ENCODE results near the gene LRRK1.

DNA sequence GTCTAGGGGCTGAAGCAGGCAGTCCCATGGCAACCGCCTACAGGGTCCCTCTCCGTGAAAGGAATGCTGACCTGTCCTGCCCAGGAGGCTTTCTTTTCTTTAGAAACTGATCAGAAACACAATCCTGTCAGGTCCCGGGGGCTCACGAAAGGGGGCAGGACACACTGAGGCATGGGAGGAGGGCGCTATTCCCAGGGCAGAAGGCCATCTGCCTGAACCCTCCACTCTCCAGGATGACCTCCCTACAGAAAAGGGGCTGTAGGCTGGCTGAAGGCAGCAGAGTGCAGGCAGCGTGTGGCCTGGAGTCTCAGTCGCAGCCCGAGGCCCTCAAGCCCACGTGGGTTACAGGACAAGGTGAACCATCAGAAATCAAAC, 18.4 kb upstream of the LRRK1 start:
- TF ChIP-seq, protein P1, sequence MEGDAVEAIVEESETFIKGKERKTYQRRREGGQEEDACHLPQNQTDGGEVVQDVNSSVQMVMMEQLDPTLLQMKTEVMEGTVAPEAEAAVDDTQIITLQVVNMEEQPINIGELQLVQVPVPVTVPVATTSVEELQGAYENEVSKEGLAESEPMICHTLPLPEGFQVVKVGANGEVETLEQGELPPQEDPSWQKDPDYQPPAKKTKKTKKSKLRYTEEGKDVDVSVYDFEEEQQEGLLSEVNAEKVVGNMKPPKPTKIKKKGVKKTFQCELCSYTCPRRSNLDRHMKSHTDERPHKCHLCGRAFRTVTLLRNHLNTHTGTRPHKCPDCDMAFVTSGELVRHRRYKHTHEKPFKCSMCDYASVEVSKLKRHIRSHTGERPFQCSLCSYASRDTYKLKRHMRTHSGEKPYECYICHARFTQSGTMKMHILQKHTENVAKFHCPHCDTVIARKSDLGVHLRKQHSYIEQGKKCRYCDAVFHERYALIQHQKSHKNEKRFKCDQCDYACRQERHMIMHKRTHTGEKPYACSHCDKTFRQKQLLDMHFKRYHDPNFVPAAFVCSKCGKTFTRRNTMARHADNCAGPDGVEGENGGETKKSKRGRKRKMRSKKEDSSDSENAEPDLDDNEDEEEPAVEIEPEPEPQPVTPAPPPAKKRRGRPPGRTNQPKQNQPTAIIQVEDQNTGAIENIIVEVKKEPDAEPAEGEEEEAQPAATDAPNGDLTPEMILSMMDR (conservative IDR thresholded peaks at IDR 0.05), result no peak
- no peak for TF ChIP-seq ZFX (IDR thresholded peaks at IDR 0.05)

Measured in C4-2B (cell line).